ENCODE results near the gene CYP8B1. TPM values are rescaled to one million over a fixed set of nuclear protein-coding genes. Genes with fewer than 3 reads are reported as not detected.

CYP8B1 gene
- total RNA-seq, 4 donors from 2014 or later = not detected

- Histone ChIP-seq H3K4me3 (replicated peaks in 1 of 3) (no peak overlapping the region), H3K27me3 (no peaks in the 10 kb centered on the region), H3K27ac (no peak overlapping the region), H3K36me3 (no peaks in the 10 kb centered on the region), H3K4me1 (no peaks in the 10 kb centered on the region), H3K9me3 (no peaks in the 10 kb centered on the region)
- TF ChIP-seq, protein P1, sequence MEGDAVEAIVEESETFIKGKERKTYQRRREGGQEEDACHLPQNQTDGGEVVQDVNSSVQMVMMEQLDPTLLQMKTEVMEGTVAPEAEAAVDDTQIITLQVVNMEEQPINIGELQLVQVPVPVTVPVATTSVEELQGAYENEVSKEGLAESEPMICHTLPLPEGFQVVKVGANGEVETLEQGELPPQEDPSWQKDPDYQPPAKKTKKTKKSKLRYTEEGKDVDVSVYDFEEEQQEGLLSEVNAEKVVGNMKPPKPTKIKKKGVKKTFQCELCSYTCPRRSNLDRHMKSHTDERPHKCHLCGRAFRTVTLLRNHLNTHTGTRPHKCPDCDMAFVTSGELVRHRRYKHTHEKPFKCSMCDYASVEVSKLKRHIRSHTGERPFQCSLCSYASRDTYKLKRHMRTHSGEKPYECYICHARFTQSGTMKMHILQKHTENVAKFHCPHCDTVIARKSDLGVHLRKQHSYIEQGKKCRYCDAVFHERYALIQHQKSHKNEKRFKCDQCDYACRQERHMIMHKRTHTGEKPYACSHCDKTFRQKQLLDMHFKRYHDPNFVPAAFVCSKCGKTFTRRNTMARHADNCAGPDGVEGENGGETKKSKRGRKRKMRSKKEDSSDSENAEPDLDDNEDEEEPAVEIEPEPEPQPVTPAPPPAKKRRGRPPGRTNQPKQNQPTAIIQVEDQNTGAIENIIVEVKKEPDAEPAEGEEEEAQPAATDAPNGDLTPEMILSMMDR (IDR thresholded peaks at IDR 0.05) = no peak
- no peak for TF ChIP-seq POLR2A (IDR thresholded peaks at IDR 0.05)
- intact Hi-C loops (cut with DNase I) = no loop called here
- DNase-seq = no peak
- 81 to 84% methylated on average over 3 of the region's 3 CpGs for WGBS, 2 donors
These were observed 19.3 kb upstream of the CYP8B1 start for GRCh38 chr3:42894698-42895579.

DNA sequence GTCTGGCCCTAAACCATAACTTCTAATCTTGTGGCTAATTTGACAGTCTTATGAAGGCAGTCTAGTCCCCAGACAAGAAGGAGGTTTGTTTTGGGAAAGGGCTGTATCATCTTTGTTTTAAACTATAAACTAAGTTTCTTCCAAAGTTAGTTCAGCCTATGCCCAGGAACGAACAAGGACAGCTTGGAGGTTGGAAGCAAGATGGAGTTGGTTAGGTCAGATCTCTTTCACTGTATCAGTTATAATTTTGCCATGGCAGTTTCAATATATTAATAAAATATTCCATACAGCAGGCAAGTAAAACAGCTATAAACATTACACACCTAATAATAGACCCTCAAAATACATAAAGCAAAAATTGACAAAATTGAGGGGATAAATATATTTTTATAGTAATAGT lies 17.1 kb upstream of the CYP8B1 start:
- DNase-seq = no peak
- no peak overlapping the region for H3K27ac ChIP-seq
- intact Hi-C loops (cut with DNase I) = no loop called here

GRCh38 chr3:42892169-42892568 lies 16.5 kb upstream of the CYP8B1 start:
- TF ChIP-seq POLR2A (IDR thresholded peaks at IDR 0.05) = no peak
- TF ChIP-seq, protein P1 (IDR thresholded peaks at IDR 0.05) = no peak
- Histone ChIP-seq H3K36me3 (no peaks in the 10 kb centered on the region), H3K27ac (no peak overlapping the region), H3K27me3 (no peaks in the 10 kb centered on the region), H3K9me3 (no peaks in the 10 kb centered on the region), H3K4me1 (no peaks in the 10 kb centered on the region), H3K4me3 (replicated peaks in 1 of 3) (no peak overlapping the region)
- no peak for DNase-seq
- WGBS, 2 donors = 92 to 100% methylated on average over 1 of the region's 1 CpG
- intact Hi-C loops (cut with DNase I) = no loop called here

More for the DNA sequence above, 17.1 kb upstream of the CYP8B1 start:
- H3K36me3 ChIP-seq = no peaks in the 10 kb centered on the region
- WGBS, 2 donors = 73 to 90% methylated on average over 1 of the region's 1 CpG
- no peaks in the 10 kb centered on the region for H3K27me3 ChIP-seq
- no peak for TF ChIP-seq POLR2A (IDR thresholded peaks at IDR 0.05)
- TF ChIP-seq, protein P1 (IDR thresholded peaks at IDR 0.05) = no peak
- H3K4me3 ChIP-seq (replicated peaks in 1 of 3) = no peak overlapping the region
- H3K4me1 ChIP-seq = no peaks in the 10 kb centered on the region
- no peaks in the 10 kb centered on the region for H3K9me3 ChIP-seq

DNA sequence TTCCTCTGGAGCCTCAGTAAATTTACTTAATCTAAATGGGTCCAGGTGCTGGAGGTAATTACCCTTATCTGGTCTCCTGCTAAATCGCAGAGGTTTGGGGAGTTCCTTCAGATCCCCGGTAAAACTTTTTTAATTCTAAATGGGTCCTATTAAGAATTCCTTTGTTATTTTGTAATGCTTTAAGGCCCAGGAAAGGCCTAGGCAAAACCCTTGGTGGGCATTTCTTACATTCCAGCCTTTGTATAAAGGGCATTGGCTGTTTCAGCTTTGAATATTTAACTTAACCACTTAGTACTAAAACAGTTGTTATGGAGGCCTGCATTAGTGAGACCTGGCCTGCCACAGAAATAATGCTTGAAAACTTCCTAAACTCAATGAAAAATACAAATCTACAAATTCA lies 15.4 kb upstream of the CYP8B1 start:
- Histone ChIP-seq H3K27me3 (no peaks in the 10 kb centered on the region), H3K27ac (no peak overlapping the region), H3K9me3 (no peaks in the 10 kb centered on the region), H3K4me3 (replicated peaks in 1 of 3) (no peak overlapping the region), H3K4me1 (no peaks in the 10 kb centered on the region), H3K36me3 (no peaks in the 10 kb centered on the region)
- 63 to 70% methylated on average over 2 of the region's 2 CpGs for WGBS, 2 donors
- DNase-seq = no peak
- no peak for TF ChIP-seq POLR2A (IDR thresholded peaks at IDR 0.05)
- TF ChIP-seq, protein P1 (IDR thresholded peaks at IDR 0.05) = no peak
- intact Hi-C loops (cut with DNase I) = no loop called here

DNA sequence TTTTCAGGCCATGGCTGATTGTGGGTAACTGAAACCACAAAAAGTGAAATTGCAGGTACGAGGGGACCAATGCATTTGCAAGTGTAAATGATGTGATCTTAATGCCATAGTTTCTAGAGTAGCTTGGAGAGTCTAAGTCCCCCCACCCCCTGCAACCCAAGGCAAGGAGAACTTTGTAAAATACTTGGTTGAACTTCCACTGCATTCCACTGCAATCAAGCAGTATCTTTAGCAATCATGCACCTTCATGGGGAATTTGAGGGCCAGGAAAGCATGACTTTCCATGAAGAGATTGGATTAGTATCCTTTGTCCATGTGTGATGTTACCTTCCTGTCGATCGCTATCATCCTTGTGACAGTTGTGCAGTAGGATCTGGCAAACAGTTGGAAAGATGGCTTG lies 11.4 kb upstream of the CYP8B1 start:
- 83 to 85% methylated on average over 3 of the region's 3 CpGs for WGBS, 2 donors

More for the DNA sequence above, 11.4 kb upstream of the CYP8B1 start:
- Histone ChIP-seq H3K27me3 (no peaks in the 10 kb centered on the region), H3K36me3 (no peaks in the 10 kb centered on the region), H3K4me1 (no peaks in the 10 kb centered on the region), H3K4me3 (replicated peaks in 1 of 3) (no peak overlapping the region), H3K27ac (no peak overlapping the region), H3K9me3 (no peaks in the 10 kb centered on the region)
- TF ChIP-seq, protein P1 (IDR thresholded peaks at IDR 0.05) = no peak
- TF ChIP-seq POLR2A (IDR thresholded peaks at IDR 0.05) = no peak
- no peak for DNase-seq
- intact Hi-C loops (cut with DNase I) = no loop called here
